Gastrocnemius medialis (tissue), 4 donors: ENCODE data around the gene CSF1.

Experiments used
- CTCF ChIP-seq, 5 experiments: fragments of 450-650 bp in 3 of 5; fragments of 200-600 bp in 2 of 5; sonication (generic) in 2 of 5; IDR thresholded peaks in 4 of 5; conservative IDR thresholded peaks in 1 of 5; 1 replicate in 4 of 5; 2 replicates in 1 of 5; pipeline ENCODE4 v1.5.1; 2016 to 2019; ENCODE audit warnings: antibody characterized with exemption in 5 of 5, mild to moderate bottlenecking in 3 of 5, moderate library complexity in 3 of 5
- POLR2A ChIP-seq, 2 donors: fragments of 450-650 bp; IDR thresholded peaks; one replicate each; pipeline ENCODE4 v1.6.1; 2017; ENCODE audit warnings: antibody characterized with exemption in 2 of 2, mild to moderate bottlenecking in 2 of 2, moderate library complexity in 2 of 2

GRCh38 chr1:109942434-109942833, 31.8 kb downstream of the CSF1 start:
- TF ChIP-seq CTCF (IDR thresholded peaks at IDR 0.05 in 4 of 5, conservative IDR thresholded peaks at IDR 0.05 in 1 of 5) (no peak), POLR2A (IDR thresholded peaks at IDR 0.05) (no peak)
